H1 (cell line): ENCODE results near the gene SPIRE1. TPM values are rescaled to one million over a fixed set of nuclear protein-coding genes. Genes with fewer than 3 reads are reported as not detected.

ENCODE experiments used
- ATF3 ChIP-seq: IDR thresholded peaks from 2 replicates; pipeline ENCODE4 v1.6.1; 2011; ENCODE audit warnings: low read depth, mild to moderate bottlenecking, low read length; ENCODE audit not compliant: insufficient read depth
- KDM4A ChIP-seq: IDR thresholded peaks from one replicate; pipeline ENCODE4 v1.7.1; 2012; ENCODE audit warnings: low read depth, mild to moderate bottlenecking, moderate library complexity, low read length, inconsistent platforms; ENCODE audit not compliant: severe bottlenecking
- MAX ChIP-seq: IDR thresholded peaks from 2 replicates; pipeline ENCODE4 v1.6.1; 2012; ENCODE audit warnings: inconsistent platforms
- NRF1 ChIP-seq: IDR thresholded peaks from 2 replicates; pipeline ENCODE4 v1.6.1; 2011; ENCODE audit warnings: mild to moderate bottlenecking, low read depth, low read length, improper control_type of control experiment
- POLR2A ChIP-seq, 2 experiments: IDR thresholded peaks; 1 replicate in 1 of 2; 2 replicates in 1 of 2; pipeline ENCODE4 v1.6.1; 2011; ENCODE audit warnings: low read depth in 2 of 2, low read length in 2 of 2, mild to moderate bottlenecking in 2 of 2; ENCODE audit errors: control extremely low read depth in 1 of 2
- SRF ChIP-seq: IDR thresholded peaks from 2 replicates; pipeline ENCODE4 v1.6.1; 2011; ENCODE audit warnings: mild to moderate bottlenecking, low read depth, low read length, moderate library complexity
- SUZ12 ChIP-seq: fragments of 200-600 bp; sonication (generic); IDR thresholded peaks from 2 replicates; pipeline ENCODE4 v1.6.1; 2012; ENCODE audit warnings: mild to moderate bottlenecking, inconsistent platforms, low read length, moderate library complexity, mixed read lengths
- TEAD4 ChIP-seq: IDR thresholded peaks from 2 replicates; pipeline ENCODE4 v1.6.1; 2012; ENCODE audit warnings: low read depth, low read length, inconsistent platforms, mixed read lengths
- ZNF274 ChIP-seq: IDR thresholded peaks from 2 replicates; pipeline ENCODE4 v1.7.0; 2012; ENCODE audit warnings: low read length, borderline replicate concordance; ENCODE audit errors: extremely low read depth
- polyA plus RNA-seq, 7 experiments: library from polyadenylated mRNA; depleted of rRNA in 3 of 7; stranded (reverse) in 5 of 7; unstranded in 2 of 7; fragments of >200 nt in 5 of 7; fragments of 200-250 nt in 2 of 7; gene quantifications; 1 replicate in 5 of 7; 2 replicates in 1 of 7; 4 replicates in 1 of 7; pipeline versions ENCODE4 v1.2.1 to v1.2.3, GENCODE V29; 2011 to 2013; ENCODE audit warnings: missing spikeins in 2 of 7, mixed read lengths in 2 of 7
- total RNA-seq: library from RNA; stranded (reverse); fragmentation: NEBNext Ultra II Directional; extraction: Animal tissue kit (Norgen Biotek cat#: 25700); gene quantifications from 2 replicates; pipeline ENCODE4 v1.2.1, GENCODE V29; 2021

SPIRE1 gene
- total and polyA plus RNA-seq, 2 of the 8 experiments (the other 6 are each of a cell fraction or from before 2014, with no cell fraction given) = 6.0 to 21.5 TPM

GRCh38 chr18:12630136-12630535 lies 27.8 kb downstream of the SPIRE1 start (continued):
- TF ChIP-seq ZNF274 = no peak
- TF ChIP-seq TEAD4 = no peak
- TF ChIP-seq ATF3 = no peak
- no peak for TF ChIP-seq KDM4A
- TF ChIP-seq SUZ12 = no peak
- TF ChIP-seq SRF = no peak
- TF ChIP-seq POLR2A (IDR thresholded peaks at IDR 0.05; ENCODE audit: control extremely low read depth in 1 of 2, low read depth in 2 of 2, low read length in 2 of 2) = no peak
- no peak for TF ChIP-seq NRF1
- TF ChIP-seq MAX = no peak
